Amniotic epithelial cell (primary cell): ENCODE measurements around the gene HDAC1.
"Not testable (repeated sequence)": the region's sequence is repeated elsewhere in the genome, so short reads cannot be mapped to it uniquely, and the experiment has no call there.

Experiments used
- DNase-seq: peaks from one replicate; pipeline ENCODE4 v3.0.0-alpha.2; 2010; ENCODE audit warnings: low read depth

HDAC1 gene

DNA sequence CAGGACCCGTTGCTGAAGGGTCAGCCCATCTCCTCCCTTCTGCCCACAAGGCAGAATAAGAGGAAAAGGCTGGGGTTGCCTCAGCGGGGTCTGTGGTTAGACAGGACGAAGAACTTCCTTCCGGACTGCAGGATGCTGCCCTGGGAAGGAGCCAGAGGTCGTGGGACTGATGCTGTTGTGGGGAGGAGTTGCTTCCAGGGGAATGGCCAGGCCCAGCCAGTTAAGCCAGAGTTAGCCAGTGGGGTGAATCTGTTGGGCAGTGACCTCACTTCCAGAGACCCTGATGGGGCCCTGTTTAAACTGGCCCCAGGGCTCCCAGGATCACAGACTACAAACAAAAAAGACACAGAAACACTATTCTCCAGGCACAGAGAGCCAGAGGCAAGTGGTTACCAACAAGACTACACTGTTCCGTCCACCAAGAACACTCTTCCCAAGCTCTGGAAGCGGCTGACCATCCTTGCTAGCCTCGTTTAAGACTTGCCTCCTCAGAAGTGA is 57.4 kb downstream of the HDAC1 start:
- peak; percentile 92 for DNase-seq

DNA sequence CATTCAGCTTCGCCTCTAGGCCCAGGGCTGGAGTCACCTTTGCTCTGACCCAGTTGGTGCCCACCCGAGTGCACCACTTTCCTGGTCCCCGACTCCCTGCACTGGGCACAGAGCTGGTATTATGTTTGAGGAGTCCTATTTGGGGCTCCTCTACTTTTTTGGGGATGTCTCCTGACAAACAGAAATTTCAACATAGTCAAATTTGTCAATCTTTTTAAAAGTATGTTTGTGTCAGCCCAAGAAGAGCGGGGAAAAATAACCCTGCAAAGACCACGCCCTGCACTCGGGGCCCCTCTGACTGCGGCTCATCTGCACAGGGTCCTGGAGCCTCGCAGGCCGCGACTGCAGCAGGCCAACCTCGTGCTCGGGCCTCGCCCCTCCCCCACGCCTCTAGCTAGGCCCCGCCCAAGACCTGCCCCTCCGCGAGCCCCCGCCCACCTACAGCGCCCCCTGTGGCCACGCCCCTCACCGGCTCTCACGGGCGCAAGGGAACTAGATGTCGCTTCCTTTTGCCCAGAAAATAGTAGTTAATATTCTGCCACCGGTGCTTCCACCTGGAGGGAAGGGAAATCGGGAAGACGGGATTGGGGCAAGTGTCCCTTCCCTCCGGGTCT is 59.0 kb downstream of the HDAC1 start:
- peak; percentile 69 for DNase-seq

DNA sequence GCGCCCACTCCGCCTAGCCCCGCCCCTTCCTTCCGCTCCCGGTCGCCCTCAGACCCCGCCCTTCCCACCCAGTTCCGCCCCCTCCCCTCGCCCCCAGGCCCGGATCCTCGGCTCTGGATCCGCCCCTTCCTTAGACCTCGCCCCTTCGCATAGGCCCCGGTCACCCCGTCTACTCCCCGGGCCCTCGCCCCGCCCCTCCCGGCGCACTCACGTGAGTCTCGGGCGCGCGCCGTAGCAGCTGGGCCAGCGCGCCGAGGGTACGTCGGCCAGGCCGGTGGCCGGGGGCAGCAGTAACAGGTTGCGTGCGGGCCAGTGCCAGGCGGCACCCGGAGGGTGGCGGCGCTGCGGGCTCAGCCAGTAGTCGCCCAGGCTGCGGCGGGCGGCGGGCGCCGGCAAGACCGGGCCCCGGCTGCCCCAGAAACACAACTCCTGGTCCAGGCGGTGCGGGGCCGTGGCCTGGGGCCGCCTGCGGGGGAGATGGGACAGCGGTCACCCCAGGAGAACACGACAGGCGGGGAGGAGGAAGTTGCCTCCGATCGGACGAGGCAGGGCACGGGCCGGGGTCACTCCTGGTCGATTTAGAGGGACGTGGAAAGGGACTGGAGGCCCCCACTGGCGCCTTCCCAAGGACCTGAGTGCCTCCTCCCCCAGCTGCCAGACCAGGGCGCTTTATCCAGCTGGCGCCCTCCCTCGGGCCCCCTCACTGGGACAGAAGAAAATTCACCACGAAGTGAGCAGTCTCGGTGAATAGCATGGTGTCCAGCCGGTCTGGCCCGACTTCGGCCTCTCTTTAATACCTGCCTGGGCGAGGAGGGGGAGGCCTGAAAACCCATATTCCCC is 59.7 kb downstream of the HDAC1 start:
- DNase-seq, result peak; percentile 92

DNA sequence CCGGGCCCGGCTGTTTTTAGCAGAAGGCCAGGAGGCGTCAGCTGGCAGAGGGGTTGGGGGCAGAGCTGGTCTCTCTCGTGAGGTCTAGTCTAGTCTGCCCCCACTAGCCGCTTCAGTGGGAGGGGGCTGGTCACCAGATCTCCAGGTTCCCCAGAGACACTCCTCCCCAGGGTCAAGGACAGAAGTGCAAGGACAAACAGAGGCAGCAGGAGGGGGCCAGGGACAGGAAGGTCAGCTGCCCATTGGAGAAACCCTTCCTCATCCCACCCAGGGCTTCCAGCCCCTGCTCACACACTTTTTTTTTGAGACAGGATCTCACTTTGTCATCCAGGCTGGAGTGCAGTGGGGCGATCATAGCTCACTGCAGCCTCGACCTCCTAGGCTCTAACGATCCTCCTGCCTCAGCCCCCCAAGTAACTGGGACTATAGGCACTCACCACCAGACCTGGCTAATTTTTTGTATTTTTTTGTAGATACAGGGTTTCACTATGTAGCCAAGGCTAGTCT is 60.4 kb downstream of the HDAC1 start:
- no peak for DNase-seq

DNA sequence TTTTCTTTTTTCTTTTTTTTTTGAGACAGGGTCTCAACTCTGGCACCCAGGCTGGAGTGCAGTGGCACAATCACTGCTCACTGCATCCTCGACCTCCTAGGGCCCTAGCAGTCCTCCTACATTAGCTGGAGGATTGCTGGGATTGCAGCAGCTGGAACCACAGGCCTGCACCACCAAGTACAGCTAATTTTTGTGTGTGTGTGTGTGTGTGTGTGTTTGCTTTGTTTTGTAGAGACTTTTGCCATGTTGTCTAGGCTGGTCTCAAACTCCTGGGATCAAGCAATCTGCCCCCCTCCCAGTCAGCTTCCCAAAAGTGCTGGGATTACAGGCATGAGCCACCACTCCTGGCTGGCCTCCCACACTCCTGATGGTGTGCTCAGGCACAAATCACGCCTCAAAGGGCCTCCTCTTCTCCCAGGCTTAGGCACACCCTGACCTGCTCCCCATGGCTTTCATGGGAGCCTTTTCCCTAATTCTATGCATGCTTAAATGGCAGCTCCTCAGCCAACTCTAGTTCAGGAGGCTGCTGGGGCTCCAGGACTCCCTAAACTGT is 61.0 kb downstream of the HDAC1 start:
- peak; percentile 72 for DNase-seq

DNA sequence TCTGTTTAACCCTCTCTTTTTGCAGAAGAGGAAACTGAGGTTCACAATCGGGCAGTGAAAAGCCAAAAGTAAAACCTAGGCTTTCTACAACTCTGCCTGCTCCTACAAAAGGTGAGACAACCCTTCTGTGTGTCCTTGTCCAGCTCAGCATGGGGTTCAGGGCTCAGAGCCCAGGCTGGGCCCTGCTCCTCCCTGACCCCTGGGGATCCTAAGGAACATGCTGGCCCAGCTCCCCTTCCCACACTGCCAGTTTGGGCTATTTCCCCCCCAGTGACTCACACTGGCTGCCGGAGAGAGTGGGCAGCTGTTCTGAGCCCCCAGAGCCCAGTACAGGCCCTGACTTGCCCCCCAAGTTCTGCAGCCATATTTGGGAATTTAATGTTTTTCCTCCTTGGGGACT is 61.5 kb downstream of the HDAC1 start:
- DNase-seq, result no peak

DNA sequence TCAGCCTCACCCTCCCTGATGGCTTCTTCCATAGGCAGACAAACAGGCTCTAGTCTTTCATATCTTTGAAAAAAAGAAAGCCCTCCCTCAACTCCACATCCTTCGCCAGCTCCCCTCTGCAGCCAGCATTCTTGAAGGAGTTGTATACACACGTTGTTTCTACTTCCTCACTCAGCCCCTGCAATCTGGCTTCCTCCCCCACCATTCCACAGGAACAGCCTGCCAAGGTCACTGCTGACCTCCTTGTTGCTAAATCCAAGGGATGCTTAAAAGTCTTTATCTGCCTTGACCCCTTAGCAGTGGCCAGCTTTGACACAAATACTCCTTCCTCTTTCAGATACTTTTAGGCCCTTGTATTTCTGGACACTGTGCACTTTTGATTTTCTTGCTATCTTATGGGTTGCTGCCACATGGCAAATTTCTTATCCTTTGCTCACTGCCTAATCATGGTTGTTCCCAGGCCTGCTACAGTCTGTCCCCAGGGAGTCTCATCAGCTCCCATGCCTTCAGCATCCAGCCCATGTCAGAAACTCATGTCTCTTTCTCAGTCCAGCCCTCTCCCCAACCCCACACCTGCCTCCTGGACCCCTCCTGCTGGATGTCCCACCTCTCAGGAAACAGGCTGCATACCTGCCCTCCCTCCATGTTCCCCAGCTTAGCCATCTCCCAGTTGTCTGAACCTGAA is 62.1 kb downstream of the HDAC1 start:
- peak; percentile 97 for DNase-seq

DNA sequence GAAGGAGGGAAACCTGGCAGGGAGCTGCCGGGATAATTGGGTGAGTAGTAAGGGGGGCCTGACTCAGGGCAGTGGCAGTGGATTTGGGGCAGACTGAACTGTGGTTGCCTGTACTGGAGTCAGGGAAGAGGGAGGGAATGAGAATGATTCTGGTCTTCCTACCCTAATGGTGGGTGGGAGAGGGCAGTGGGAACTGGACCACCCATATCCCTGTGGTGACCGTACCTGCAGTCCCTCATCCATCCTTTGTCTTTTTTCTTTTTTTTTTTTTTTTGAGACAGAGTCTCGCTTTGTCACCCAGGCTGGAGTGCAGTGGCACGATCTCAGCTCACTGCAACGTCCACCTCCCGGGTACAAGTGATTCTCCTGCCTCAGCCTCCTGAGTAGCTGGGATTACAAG is 63.9 kb downstream of the HDAC1 start:
- DNase-seq, result not testable (repeated sequence)

DNA sequence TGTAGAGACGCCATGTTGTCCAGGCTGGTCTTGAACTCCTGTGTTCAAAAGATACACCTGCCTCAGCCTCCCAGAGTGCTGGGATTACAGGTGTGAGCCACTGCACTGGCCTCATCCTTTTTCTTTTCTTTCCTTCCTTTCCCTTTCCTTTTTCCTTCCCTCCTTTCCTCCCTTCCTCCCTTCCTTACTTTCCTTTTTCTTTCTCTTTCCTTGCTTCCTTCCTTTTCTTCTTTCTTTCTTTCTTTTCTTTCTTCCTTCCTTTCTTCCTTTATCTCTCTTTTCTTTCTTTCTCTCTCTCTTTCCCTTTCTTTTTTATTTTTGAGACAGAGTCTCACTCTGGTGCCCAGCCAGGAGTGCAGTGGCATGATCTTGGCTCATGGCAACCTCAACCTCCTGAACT is 64.6 kb downstream of the HDAC1 start:
- DNase-seq, result no peak

DNA sequence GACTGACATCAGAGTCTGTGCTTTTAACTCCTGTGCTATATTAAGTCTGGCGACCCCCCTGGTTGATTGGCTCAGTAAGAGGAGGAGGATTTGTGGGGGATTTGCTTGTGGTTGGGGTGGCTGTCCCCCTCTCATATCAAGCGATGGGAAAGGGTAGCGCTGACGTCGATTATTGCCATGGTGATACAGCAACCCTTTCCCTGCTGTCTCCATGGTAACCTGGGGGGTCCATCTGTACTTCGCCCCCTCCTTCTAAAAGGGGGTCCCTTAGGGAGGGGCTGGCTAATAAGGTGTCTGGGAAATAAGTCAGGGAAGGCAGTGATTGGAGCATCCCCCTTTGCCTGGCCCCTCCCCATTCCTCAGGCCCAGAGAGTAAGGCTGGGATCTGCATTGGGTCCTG is 65.7 kb downstream of the HDAC1 start:
- DNase-seq, result no peak

DNA sequence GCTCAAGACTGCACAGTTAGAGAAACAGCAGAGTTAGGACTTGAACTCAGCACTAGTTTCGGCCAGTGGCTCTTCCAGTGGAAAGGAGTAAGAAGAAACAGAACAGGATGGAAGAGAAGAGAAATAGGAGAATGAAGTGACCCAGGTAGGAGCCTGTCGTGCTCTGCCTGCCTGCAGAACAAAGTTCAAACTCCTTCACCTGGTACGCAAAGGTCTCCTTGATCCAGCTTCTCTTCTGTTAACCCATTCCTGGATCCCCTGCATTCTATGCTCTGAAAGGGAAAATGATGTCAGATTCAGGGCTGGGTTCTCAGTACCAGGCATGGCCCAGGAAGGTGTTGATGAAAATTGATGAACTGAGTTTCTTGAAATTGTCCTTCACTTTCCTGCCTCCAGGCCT is 66.6 kb downstream of the HDAC1 start:
- no peak for DNase-seq

DNA sequence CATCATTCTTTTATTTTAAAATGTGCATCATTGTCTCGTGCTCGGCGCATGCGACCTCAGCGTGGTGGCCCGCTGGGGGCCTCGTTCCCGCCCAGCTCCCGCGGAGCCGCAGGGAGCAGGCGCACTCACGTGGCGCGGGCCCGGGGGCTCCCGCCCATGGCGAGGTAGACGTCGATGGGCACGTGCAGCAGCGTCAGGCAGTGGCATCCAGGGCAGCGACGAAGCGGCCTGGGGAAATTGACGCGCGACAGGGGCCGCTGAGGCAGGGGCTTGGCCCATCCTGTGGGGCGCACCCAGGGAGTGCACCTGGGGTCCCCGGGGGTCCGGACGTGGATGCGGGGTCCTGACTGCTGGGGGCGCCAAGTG is 69.4 kb downstream of the HDAC1 start:
- DNase-seq, result no peak

DNA sequence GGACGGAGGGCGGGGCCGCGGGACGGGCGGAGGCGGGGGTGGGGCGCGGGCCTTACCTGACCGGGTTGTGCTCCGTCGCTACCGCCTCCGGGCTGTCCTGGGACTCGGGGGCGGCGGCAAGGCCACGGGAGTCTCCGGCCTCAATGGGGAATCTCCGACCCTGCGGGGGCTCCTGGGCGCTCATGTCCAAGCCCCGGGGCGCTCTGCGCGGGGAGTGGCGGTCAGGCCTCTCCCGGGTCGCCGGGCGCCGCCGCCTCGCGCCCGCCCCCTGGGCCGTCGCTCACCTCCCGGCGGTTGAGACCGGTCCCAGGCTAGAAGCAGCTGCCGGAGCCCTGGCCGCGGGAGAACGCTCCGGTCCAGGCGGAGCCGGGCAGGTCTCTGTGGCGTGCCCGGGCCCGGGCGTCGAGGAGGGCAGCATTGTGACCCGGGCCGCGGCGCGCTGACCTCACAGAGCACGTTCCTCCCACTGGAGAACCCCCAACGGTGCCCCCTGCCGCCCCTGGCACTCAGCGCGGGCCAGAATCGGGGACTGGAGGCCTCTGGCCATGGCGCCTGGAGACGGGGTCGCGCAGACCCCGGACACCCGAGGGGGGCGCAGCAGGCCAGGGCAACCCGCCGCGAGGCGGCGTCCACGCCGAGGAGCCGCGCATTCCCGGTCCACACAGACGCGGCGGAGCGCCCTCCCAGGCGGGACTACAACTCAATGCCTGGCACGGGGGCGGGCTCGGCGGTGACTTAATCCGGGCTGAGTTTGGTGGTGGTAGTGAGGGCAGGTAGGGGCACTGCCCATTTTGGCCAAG is 70.0 kb downstream of the HDAC1 start:
- DNase-seq, result peak; percentile 34

DNA sequence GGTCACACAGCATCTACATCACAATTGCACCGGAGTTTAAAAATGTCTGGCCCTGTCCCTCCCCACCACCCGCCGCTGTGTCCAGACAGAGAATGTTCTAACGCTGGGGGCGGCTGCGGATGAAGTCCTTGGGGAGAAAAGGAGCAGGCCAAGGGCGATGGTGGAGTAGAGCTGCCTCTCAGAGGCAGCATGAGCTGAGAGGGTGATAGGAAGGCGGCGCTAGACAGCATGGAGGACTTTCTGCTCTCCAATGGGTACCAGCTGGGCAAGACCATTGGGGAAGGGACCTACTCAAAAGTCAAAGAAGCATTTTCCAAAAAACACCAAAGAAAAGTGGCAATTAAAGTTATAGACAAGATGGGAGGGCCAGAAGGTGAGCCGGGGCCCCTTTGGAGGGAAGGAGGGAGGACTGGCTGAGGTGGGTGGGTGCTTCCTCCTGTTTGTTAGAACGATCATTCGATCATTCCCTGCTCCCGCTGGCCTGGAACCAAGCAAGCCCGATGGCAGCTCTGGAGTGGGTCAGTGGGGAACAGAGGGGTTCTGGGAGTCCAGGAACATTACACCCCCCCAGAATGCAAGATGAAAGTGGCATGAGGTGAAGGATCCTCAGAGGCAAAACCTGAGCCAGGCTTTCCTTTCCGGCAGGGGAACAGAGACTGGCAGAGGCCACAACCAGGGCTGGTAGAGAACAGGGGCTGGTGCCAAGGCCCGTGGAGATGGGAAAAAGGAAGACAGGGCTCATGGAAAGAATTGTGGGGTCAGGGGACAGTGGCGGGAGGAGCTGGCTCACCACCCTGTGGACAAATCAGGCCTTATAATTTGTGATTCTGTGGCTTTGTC is 70.8 kb downstream of the HDAC1 start, which contains the start of the genes FAM229A and TSSK3:
Gene FAM229A, minus strand, starts transcription at position 12 of the 840 bp plus-strand sequence. CDS start 394 bp downstream, outside the sequence.
Gene TSSK3, plus strand, starts transcription at position 66 of the 840 bp plus-strand sequence. Its CDS starts 163 bp downstream, at position 229.
- DNase-seq, result no peak

DNA sequence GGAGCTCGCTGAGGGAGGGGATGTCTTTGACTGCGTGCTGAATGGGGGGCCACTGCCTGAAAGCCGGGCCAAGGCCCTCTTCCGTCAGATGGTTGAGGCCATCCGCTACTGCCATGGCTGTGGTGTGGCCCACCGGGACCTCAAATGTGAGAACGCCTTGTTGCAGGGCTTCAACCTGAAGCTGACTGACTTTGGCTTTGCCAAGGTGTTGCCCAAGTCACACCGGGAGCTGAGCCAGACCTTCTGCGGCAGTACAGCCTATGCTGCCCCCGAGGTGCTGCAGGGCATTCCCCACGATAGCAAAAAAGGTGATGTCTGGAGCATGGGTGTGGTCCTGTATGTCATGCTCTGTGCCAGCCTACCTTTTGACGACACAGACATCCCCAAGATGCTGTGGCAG is 71.8 kb downstream of the HDAC1 start:
- DNase-seq, result no peak

DNA sequence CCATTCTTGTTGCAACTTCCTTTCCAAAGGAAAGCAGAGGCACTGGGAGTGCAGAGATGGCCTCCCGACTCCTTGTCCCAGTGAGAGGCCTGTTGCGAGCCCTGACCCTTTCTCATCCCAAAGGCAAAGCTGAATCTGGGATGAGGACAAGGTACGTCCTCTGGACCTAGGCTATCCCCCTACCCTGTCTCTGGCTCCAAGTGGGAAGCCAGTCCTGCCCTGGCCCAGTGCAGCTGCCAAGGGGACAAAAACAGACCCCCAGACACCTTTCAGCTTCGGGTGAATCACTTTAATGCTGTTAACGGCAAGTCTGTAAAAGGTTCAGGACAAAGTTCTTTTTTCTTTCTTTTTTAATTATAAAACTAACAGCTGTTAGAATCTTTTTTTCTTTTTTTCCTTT is 73.0 kb downstream of the HDAC1 start:
- DNase-seq, result no peak

DNA sequence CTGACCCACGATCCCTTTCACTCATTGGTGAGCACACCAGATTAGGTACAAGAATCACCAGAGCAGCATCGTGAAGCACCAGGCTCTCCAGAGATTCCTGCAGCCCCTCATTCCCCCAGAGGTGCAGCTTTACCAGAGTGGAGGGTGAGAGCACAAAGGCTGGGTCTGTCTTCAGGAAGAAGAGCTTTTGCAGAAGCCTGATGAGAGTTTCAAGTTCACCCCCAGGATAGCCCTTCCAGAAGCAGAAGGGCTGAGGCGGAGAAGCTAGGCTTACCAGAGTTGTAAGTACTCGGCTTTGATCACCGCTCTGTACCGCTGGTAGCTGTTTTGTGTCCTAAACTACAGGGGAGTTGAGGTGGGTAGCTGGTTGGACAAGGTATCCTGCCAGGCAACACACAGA is 73.6 kb downstream of the HDAC1 start:
- DNase-seq, result no peak

DNA sequence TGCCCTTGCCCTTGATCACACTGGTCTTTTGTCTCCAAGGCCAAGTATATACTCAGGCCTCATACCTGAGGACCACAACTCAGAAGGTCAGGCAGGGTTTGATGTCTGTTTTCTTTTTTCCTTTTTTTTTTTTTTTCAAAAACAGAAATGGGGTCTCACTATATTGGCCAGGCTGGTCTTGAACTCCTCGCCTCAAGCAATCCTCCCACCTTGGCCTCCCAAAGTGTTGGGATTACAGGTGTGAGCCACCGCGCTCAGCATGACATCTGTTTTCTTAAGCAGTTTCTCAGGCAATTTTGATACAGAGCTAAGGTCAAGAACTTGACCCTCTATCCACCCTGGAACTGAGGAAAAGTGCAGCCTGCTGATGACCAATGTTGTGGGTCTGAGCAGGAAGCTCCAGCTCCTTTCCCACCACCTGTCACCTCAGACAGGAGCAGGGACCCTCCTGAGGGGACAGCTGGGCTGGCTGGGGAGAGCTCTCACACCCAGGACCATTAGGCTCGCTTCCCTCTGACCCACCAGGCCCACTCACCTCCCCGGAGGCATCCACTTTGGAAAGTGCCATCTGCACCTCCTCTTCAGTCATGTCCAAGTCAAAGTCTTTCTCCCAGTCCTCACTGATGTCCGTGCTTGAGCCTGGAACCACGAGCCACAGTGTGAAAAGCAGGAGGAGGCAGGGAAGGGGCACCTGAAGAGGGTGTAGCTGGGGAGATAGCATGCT is 76.2 kb downstream of the HDAC1 start:
- no peak for DNase-seq

DNA sequence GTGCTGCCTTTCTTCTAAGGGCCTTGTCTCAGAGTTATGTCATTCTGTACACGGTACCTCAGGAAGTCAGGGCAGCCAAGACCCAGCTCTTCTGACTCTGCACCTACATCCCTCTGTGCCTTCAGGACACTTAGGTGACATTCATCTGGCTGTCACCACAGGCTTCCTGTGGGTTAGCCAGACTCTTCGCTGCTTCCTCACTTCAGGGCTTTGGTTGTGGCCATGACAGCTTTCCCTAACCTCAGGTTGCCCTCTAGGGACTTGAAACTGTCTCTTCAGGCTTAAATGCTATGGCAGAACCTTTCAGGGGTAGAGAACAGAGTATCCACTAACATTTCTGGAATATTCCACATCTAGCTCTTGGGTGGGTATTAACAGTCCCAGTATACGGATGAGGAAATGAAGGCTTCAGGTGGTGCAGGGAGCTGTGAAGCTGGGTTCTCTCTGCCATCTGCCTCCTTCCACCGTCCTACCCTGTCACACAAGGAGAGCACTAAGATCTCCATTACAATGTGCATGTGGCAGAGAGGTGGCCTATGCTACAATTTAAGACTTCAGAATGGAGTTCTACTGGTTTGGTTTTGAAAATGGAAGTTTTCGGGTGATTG is 80.4 kb downstream of the HDAC1 start:
- no peak for DNase-seq
